GM18873 (cell line): ENCODE results near the gene GPM6B.

Experiments
- ATAC-seq: cut with Tn5 transposase; IDR thresholded peaks from one replicate; pipeline ENCODE4 v1.9.1; 2021; ENCODE audit warnings: mild to moderate bottlenecking, moderate library complexity, moderate number of reproducible peaks; ENCODE audit not compliant: unreplicated experiment, low FRiP score

The GPM6B gene, protein sequence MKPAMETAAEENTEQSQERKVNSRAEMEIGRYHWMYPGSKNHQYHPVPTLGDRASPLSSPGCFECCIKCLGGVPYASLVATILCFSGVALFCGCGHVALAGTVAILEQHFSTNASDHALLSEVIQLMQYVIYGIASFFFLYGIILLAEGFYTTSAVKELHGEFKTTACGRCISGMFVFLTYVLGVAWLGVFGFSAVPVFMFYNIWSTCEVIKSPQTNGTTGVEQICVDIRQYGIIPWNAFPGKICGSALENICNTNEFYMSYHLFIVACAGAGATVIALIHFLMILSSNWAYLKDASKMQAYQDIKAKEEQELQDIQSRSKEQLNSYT

GRCh38 chrX:13816643-13817627, at the start of gene GPM6B:
Gene GPM6B (minus strand): TSS chrX:13817093. CDS start chrX:13816904, 189 bp downstream.
- ATAC-seq: no peak

- ATAC-seq: no peak
These were observed 47.4 kb upstream of the GPM6B start for GRCh38 chrX:13864264-13864663.

GRCh38 chrX:13863324-13863723, 46.4 kb upstream of the GPM6B start:
- ATAC-seq: no peak

DNA sequence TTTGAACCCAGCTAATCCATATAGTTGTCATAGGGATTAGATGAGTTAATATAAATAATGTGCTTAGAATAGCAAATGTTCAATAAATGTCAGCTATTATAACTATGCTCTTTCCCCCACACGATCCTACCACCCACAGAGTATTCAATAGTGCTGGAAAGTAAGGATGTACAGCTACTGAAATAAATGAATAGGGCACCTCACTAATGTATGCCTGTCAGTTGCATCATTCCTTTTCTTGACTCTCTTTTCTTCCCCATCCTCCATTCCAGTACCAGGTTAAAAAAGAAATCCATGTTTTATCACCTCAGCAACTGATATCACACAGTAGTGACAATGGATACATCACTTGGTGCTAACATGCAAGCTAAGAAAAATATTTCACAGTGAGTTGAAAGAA, 42.8 kb upstream of the GPM6B start:
- no peak for ATAC-seq

DNA sequence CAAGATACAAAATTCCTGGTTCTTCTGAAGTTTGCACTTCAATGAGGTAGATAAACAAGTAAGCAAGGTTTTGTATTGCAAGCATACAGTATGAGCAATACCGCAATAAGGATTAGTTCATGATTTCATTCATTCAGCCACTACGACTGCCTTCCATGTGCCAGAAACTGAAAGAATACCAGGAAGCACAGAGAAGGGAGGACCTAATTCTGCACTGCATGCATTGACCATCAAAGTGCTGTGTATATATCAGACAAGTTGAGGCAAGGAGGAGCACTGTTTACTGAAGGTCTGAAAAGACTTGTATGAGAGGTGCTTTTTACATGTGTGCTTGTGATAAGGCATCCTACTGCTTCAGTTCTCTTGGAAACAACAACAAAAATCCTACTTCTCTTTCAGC, 40.9 kb upstream of the GPM6B start:
- ATAC-seq: no peak

GRCh38 chrX:13855689-13856450, 39.0 kb upstream of the GPM6B start:
- no peak for ATAC-seq

GRCh38 chrX:13854003-13854402, 37.1 kb upstream of the GPM6B start:
- no peak for ATAC-seq

GRCh38 chrX:13852001-13852695, 35.3 kb upstream of the GPM6B start:
- ATAC-seq: no peak

DNA sequence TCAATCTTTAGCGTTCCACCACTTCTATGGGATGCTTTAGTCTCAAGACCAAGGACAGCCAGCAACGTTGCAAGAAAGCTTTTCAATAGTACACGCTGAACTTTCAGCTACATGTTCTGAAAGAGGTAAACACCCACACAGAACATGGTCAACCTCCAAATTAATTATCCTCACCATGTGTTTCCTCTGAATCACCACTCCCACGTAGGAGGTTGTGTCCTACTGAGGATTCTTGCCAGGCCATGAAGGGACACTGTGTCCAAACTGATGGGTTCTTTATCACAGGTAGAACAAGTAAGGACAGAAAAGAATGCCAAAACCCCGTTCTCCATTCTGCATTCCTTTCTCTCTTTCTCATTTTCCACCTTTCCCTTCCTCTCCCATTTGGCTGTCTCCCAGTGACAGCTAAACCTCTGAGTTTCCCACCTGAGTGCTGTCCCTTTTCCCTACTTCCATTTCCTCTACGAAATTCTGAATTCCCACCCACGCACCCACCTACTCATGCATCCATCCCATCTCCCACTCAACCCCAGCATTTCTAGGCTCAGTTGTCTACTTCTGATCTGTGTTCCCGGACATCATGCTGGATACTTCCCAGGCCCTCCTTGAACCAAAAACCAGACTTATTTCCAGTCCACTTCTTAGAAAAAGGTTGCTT, 29.0 kb upstream of the GPM6B start:
- no peak for ATAC-seq

- no peak for ATAC-seq
These were observed 26.3 kb upstream of the GPM6B start for GRCh38 chrX:13843150-13843721.

DNA sequence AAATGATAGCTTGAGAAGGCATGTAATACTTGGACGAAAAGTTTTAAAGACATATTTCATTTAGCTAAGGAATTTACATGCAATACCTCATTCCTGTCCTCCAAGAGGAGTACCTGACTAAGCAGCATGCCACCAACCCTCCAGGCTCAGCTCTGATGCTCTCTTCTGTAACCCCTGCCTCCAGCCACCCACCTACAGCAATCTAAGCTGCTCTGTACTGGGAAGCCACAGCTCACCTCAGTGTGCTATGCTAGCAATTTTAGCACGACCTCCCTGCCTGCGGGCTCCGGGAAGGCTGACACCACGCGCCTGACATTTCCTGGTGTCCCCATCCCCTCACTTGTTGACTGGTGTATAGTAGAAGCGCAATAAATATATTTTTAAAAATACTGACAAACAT, 23.2 kb upstream of the GPM6B start:
- ATAC-seq: no peak

DNA sequence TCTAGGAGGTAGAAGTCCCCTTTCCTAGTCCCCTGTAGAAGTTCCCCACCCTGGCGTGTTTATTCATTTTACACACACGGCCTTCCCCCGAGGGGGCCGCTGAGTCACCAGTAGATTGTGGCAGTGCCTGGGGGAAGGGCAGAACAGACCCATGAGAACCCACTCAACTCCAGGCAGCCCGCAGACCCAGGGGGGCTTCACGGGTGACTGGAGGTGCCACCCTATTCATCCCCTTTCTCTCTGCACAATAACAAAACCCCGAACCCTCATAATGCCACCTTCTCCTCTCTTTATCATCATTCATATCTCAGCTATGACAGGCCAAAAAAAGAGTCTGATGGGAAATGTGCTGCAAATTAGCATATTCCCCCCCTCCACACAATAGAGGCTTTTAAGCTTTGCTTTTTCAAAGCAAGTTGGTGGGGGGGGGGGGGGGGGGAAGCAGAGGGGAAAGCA, 20.4 kb upstream of the GPM6B start:
- ATAC-seq: no peak

DNA sequence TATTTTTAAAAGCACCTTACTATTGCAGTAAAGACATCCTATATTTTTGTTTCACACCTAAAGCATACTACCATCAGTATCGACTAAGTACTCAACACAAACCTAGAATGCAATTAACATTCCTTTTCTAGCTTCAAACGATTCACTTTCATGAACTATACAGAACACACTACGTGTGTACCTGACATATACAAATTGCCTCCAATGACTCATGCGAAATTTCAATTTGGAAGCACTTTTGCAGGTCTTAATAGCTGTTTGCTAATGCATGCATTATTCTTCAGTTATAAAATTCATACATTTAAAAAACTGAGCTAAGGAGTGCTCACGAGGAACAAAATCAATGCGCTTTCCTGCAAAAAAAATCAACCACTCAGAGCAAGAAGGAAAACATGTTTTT, 19.7 kb upstream of the GPM6B start:
- no peak for ATAC-seq

DNA sequence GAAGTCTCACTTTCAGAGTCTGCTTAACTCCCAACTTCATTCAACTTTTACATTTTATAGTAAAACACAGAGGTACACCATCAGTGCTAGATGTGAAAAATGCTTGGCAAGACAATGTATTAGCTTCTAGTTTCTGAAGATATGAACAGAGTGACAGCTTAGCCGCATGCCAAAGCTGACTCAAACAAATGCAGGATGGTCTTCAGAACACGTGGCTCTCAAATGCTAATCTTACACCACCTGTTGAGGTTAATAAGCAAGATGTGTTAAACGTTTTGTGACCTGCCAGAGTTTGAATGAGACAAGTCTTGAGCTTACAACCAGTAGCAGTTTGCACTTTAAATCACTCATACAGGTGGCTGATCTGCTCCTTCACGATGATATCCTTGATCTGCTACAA, 18.9 kb upstream of the GPM6B start:
- ATAC-seq: no peak

DNA sequence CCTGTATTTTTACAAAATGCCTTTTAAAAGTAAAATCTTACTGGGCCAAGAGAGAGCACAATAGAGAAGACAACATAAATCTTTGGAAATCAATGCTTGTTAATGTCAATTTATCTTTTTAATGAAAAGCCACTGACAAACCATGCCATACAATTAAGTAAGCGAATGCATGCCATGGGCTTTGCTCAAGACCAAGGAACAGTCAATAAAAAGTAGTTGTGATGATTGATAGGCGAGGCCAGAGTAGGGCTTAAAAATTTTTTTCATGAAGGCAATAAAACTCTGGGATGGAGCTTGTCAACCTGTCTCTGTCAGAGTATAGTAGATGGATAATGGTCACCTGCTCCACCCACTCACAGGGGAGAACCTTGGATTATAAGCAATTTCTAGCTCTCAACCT, 17.5 kb upstream of the GPM6B start:
- ATAC-seq: no peak

DNA sequence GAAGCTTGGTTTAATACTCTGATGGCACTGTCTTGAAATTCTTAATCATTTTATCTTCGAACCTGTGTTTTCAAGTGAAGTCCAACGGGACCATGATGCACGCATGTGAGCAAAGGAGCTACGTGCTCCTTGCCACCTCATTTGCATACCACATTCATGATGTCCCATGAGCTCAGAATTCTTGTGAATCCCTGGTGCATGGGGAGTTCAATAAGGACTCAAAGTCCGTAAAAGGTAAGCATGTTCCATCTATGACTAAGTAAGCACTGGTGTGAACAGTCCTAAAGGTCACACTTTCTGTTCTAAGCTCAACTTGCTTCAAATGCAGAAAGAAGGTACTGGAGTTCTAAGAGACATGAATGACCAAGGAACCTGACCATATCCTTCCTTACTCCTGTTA, 13.1 kb upstream of the GPM6B start:
- ATAC-seq: no peak

GRCh38 chrX:13828392-13828791, 11.5 kb upstream of the GPM6B start:
- no peak for ATAC-seq

- no peak for ATAC-seq
These were observed 10.6 kb upstream of the GPM6B start for GRCh38 chrX:13827298-13828090.

- no peak for ATAC-seq
These were observed 9.9 kb upstream of the GPM6B start for GRCh38 chrX:13826770-13827169.
